Breast epithelium (tissue), 3 donors: ENCODE data around the gene NCOA1.
"Not testable (repeated sequence)": the region's sequence is repeated elsewhere in the genome, so short reads cannot be mapped to it uniquely, and the experiment has no call there.

Source experiments
- POLR2A ChIP-seq: fragments of 450-650 bp; IDR thresholded peaks from one replicate; pipeline ENCODE4 v1.6.1; 2016; ENCODE audit warnings: antibody characterized with exemption, mild to moderate bottlenecking, moderate library complexity
- POLR2AphosphoS5 ChIP-seq, 3 donors: sonication (generic); formaldehyde crosslinking; IDR thresholded peaks; one replicate each; pipeline ENCODE4 v1.6.1; 2017; ENCODE audit warnings: antibody characterized with exemption in 3 of 3
- TF ChIP-seq, protein P1 (sequence below), 3 donors: fragments of 450-650 bp; IDR thresholded peaks; one replicate each; pipeline ENCODE4 v1.5.1; 2016 to 2017; ENCODE audit warnings: antibody characterized with exemption in 3 of 3, mild to moderate bottlenecking in 3 of 3, moderate library complexity in 3 of 3

DNA sequence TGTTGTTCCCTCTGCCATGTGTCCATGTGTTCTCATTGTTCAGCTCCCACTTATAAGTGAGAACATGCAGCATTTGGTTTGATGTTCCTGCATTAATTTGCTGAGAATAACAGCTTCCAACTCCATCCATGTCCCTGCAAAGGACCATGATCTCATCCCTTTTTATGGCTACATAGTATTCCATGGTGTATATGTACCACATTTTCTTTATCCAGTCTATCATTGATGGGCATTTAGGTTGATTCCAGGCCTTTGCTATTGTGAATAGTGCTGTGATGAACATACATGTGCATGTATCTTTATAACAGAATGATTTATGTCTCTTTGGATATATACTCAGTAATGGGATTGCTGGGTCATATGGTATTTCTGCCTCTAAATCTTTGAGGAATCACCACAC, 187.0 kb downstream of the NCOA1 start:
- TF ChIP-seq, protein P1, sequence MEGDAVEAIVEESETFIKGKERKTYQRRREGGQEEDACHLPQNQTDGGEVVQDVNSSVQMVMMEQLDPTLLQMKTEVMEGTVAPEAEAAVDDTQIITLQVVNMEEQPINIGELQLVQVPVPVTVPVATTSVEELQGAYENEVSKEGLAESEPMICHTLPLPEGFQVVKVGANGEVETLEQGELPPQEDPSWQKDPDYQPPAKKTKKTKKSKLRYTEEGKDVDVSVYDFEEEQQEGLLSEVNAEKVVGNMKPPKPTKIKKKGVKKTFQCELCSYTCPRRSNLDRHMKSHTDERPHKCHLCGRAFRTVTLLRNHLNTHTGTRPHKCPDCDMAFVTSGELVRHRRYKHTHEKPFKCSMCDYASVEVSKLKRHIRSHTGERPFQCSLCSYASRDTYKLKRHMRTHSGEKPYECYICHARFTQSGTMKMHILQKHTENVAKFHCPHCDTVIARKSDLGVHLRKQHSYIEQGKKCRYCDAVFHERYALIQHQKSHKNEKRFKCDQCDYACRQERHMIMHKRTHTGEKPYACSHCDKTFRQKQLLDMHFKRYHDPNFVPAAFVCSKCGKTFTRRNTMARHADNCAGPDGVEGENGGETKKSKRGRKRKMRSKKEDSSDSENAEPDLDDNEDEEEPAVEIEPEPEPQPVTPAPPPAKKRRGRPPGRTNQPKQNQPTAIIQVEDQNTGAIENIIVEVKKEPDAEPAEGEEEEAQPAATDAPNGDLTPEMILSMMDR (IDR thresholded peaks at IDR 0.05) = not testable (repeated sequence)
- TF ChIP-seq POLR2AphosphoS5 (IDR thresholded peaks at IDR 0.05); POLR2A: not testable (repeated sequence)
